Islet precursor cell (in vitro differentiated cells): ENCODE data around the gene DBNDD1.
A peak's percentile ranks its signal among the peaks of the same experiment; 100 is the strongest.

Experiments
- DNase-seq: peaks from one replicate; pipeline ENCODE4 v3.0.0-alpha.2; 2018

The DBNDD1 gene

GRCh38 chr16:90034504-90034903 is 15.2 kb upstream of the DBNDD1 start:
- DNase-seq, result no peak

GRCh38 chr16:90033387-90033786 is 14.1 kb upstream of the DBNDD1 start:
- no peak for DNase-seq

- DNase-seq, result no peak
Observed at GRCh38 chr16:90032674-90033331, 13.5 kb upstream of the DBNDD1 start.

- no peak for DNase-seq
Observed at GRCh38 chr16:90031931-90032673, 12.8 kb upstream of the DBNDD1 start.

- no peak for DNase-seq
Observed at GRCh38 chr16:90031186-90031930, 12.1 kb upstream of the DBNDD1 start.

GRCh38 chr16:90028985-90029384 is 9.7 kb upstream of the DBNDD1 start:
- DNase-seq, result no peak

- no peak for DNase-seq
Observed at GRCh38 chr16:90027611-90028010, 8.4 kb upstream of the DBNDD1 start.

GRCh38 chr16:90026135-90026534 is 6.9 kb upstream of the DBNDD1 start:
- DNase-seq, result no peak

- no peak for DNase-seq
Observed at GRCh38 chr16:90023078-90023447, 3.8 kb upstream of the DBNDD1 start.

GRCh38 chr16:90022209-90023077 is 3.2 kb upstream of the DBNDD1 start:
- no peak for DNase-seq

GRCh38 chr16:90020838-90021382 is 1.7 kb upstream of the DBNDD1 start:
- DNase-seq, result peak; percentile 87

GRCh38 chr16:90020260-90020837 is 1.1 kb upstream of the DBNDD1 start:
- peak; percentile 77 for DNase-seq

- DNase-seq, result peak; percentile 71
Observed at GRCh38 chr16:90019543-90020259, 445 bp upstream of the DBNDD1 start.

- DNase-seq, result peak; percentile 70
Observed at GRCh38 chr16:90018297-90018651, 982 bp downstream of the DBNDD1 start.

GRCh38 chr16:90016339-90016950 is 2.8 kb downstream of the DBNDD1 start:
- no peak for DNase-seq

- peak; percentile 71 for DNase-seq
Observed at GRCh38 chr16:90015586-90016338, 3.5 kb downstream of the DBNDD1 start.

- no peak for DNase-seq
Observed at GRCh38 chr16:90012991-90013745, 6.1 kb downstream of the DBNDD1 start.

GRCh38 chr16:90011908-90012501 is 7.3 kb downstream of the DBNDD1 start:
- no peak for DNase-seq

GRCh38 chr16:90011508-90011819 is 7.8 kb downstream of the DBNDD1 start:
- no peak for DNase-seq
